Gastroesophageal sphincter (tissue), 3 donors: ENCODE data around the gene INKA2.

Experiments used
- CTCF ChIP-seq, 4 experiments: fragments of 200-600 bp in 2 of 4; fragments of 450-650 bp in 2 of 4; sonication (generic) in 1 of 4; IDR thresholded peaks; one replicate each; pipeline ENCODE4 v1.5.1; 2017 to 2019; ENCODE audit warnings: antibody characterized with exemption in 4 of 4, mild to moderate bottlenecking in 2 of 4, moderate library complexity in 2 of 4
- POLR2A ChIP-seq, 2 donors: fragments of 450-650 bp; IDR thresholded peaks; one replicate each; pipeline ENCODE4 v1.6.1; 2017; ENCODE audit warnings: antibody characterized with exemption in 2 of 2, mild to moderate bottlenecking in 2 of 2, moderate library complexity in 1 of 2

DNA sequence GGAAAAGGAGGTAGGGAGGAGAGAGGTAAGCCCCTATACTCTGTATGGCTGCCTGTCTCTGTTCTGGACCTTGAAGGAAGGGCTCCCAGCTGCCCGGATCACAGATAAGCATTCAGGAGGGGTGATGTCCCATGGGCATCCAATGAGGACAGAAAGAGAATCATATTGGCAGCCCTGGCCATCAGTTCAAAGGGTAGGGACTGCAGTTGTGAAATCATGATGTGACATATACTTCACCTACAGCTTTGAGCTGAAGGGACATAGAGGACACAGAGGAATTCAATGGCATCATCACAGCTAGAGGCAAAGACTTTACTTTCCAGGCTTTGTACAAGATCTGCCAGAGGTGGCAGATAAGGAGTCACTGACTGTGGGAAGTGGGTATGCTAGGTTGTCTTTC, 38.1 kb upstream of the INKA2 start:
- TF ChIP-seq CTCF (IDR thresholded peaks at IDR 0.05) (no peak), POLR2A (IDR thresholded peaks at IDR 0.05) (no peak)
